ENCODE results near the gene CYP4F11. TPM values are rescaled to one million over a fixed set of nuclear protein-coding genes. Genes with fewer than 3 reads are reported as not detected.

The CYP4F11 gene
- total and polyA plus RNA-seq, 2 of the 13 experiments (the other 11 are each of a cell fraction or from before 2014, with no cell fraction given) = 7.8 to 8.4 TPM

DNA sequence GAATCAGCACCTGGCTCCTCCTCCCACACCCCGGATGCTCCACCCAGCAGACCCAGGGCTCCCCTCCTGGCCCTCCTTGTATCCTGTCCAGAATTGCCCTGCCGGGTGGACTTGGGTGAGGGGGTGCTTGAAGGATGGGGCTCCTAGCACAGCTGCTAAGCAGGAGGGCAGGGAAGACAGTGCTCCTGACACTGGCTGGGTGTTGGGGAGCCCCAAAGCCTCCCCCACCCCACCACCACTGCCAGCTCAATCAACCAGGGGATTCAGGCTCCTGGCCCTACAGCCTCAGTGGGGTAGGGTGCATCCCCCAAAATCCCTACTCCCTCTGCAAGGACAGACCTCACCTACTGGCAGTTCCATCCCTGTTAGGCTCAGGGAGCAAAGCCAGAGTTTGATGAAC, 2.6 kb upstream of the CYP4F11 start:
- FAIRE-seq = no peak
- in situ Hi-C loops (cut with HindIII; ENCODE audit: extremely low pct_ligation_motif_present, low pct_unique_long_range_greater_than_20kb) (no loop called here), intact Hi-C loops (cut with micrococcal nuclease; ENCODE audit: unreplicated experiment) (no loop called here)
- Histone ChIP-seq H3K27ac (ENCODE audit: extremely low read length, insufficient read depth, low read length) (no peak overlapping the region), H3K9ac (ENCODE audit: insufficient read depth, low read depth, low read length) (no peak overlapping the region), H3K4me2 (ENCODE audit: low read depth, low read length) (no peak overlapping the region), H3K36me3 (replicated peaks in 1 of 2; ENCODE audit: control insufficient read depth in 1 of 2, insufficient read depth in 2 of 2, low read length in 2 of 2) (no peaks in the 10 kb centered on the region), H3K4me3 (replicated peaks in 1 of 3; ENCODE audit: insufficient read depth in 1 of 3, low read depth in 2 of 3, low read length in 3 of 3) (no peak overlapping the region), H3K79me2 (ENCODE audit: insufficient read depth, low read length) (no peaks in the 10 kb centered on the region), H4K20me1 (ENCODE audit: insufficient read depth, low read length) (no peaks in the 10 kb centered on the region), H3K4me1 (ENCODE audit: insufficient read depth, low read length) (peaks cover 12% of the 10 kb centered on the region), H2AFZ (ENCODE audit: low read length) (no peak overlapping the region), H3K9me3 (ENCODE audit: low read length) (no peaks in the 10 kb centered on the region), H3K27me3 (ENCODE audit: control insufficient read depth in 1 of 2, insufficient read depth in 2 of 2, low read length in 2 of 2) (no peaks in the 10 kb centered on the region)
- no TSS peak for BruUV-seq (replicated peaks)
- POLR2A ChIA-PET = no interaction called here
- CTCF ChIA-PET (ENCODE audit: low intra/inter-chr PET ratio, low total read pairs) = no interaction called here
- no peak for DNase-seq (ENCODE audit: low spot score)
- ATAC-seq = no peak
- 74% methylated on average over 2 of the region's 2 CpGs for WGBS (ENCODE audit: low lambda C conversion rate)
- no peak for TF ChIP-seq NAIF1 (CRISPR knock-in tag; IDR thresholded peaks at IDR 0.05; ENCODE audit: borderline replicate concordance)
- no peak for TF ChIP-seq ZNF883 (CRISPR knock-in tag; IDR thresholded peaks at IDR 0.05; ENCODE audit: not compliant biosample characterization)
- TF ChIP-seq SMC3 (IDR thresholded peaks at IDR 0.05; ENCODE audit: low read length) = no peak
- no peak for TF ChIP-seq NFATC3 (CRISPR knock-in tag; IDR thresholded peaks at IDR 0.05)
- no peak for TF ChIP-seq HNF4G (IDR thresholded peaks at IDR 0.05; ENCODE audit: borderline replicate concordance, low read depth, low read length)
- TF ChIP-seq HNF4G (CRISPR knock-in tag; IDR thresholded peaks at IDR 0.05; ENCODE audit: borderline replicate concordance, low read depth) = no peak
- TF ChIP-seq, protein P1, sequence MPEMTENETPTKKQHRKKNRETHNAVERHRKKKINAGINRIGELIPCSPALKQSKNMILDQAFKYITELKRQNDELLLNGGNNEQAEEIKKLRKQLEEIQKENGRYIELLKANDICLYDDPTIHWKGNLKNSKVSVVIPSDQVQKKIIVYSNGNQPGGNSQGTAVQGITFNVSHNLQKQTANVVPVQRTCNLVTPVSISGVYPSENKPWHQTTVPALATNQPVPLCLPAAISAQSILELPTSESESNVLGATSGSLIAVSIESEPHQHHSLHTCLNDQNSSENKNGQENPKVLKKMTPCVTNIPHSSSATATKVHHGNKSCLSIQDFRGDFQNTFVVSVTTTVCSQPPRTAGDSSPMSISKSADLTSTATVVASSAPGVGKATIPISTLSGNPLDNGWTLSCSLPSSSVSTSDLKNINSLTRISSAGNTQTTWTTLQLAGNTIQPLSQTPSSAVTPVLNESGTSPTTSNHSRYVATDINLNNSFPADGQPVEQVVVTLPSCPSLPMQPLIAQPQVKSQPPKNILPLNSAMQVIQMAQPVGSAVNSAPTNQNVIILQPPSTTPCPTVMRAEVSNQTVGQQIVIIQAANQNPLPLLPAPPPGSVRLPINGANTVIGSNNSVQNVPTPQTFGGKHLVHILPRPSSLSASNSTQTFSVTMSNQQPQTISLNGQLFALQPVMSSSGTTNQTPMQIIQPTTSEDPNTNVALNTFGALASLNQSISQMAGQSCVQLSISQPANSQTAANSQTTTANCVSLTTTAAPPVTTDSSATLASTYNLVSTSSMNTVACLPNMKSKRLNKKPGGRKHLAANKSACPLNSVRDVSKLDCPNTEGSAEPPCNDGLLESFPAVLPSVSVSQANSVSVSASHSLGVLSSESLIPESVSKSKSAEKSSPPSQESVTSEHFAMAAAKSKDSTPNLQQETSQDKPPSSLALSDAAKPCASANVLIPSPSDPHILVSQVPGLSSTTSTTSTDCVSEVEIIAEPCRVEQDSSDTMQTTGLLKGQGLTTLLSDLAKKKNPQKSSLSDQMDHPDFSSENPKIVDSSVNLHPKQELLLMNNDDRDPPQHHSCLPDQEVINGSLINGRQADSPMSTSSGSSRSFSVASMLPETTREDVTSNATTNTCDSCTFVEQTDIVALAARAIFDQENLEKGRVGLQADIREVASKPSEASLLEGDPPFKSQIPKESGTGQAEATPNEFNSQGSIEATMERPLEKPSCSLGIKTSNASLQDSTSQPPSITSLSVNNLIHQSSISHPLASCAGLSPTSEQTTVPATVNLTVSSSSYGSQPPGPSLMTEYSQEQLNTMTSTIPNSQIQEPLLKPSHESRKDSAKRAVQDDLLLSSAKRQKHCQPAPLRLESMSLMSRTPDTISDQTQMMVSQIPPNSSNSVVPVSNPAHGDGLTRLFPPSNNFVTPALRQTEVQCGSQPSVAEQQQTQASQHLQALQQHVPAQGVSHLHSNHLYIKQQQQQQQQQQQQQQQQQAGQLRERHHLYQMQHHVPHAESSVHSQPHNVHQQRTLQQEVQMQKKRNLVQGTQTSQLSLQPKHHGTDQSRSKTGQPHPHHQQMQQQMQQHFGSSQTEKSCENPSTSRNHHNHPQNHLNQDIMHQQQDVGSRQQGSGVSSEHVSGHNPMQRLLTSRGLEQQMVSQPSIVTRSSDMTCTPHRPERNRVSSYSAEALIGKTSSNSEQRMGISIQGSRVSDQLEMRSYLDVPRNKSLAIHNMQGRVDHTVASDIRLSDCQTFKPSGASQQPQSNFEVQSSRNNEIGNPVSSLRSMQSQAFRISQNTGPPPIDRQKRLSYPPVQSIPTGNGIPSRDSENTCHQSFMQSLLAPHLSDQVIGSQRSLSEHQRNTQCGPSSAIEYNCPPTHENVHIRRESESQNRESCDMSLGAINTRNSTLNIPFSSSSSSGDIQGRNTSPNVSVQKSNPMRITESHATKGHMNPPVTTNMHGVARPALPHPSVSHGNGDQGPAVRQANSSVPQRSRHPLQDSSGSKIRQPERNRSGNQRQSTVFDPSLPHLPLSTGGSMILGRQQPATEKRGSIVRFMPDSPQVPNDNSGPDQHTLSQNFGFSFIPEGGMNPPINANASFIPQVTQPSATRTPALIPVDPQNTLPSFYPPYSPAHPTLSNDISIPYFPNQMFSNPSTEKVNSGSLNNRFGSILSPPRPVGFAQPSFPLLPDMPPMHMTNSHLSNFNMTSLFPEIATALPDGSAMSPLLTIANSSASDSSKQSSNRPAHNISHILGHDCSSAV (CRISPR knock-in tag; IDR thresholded peaks at IDR 0.05; ENCODE audit: borderline replicate concordance) = no peak
- TF ChIP-seq EEA1 (CRISPR knock-in tag; IDR thresholded peaks at IDR 0.05; ENCODE audit: borderline replicate concordance) = no peak
- no peak for TF ChIP-seq RBFOX2 (IDR thresholded peaks at IDR 0.05; ENCODE audit: low read depth, low read length)
- TF ChIP-seq ZNF451 (CRISPR knock-in tag; IDR thresholded peaks at IDR 0.05) = no peak
- TF ChIP-seq, protein P2, sequence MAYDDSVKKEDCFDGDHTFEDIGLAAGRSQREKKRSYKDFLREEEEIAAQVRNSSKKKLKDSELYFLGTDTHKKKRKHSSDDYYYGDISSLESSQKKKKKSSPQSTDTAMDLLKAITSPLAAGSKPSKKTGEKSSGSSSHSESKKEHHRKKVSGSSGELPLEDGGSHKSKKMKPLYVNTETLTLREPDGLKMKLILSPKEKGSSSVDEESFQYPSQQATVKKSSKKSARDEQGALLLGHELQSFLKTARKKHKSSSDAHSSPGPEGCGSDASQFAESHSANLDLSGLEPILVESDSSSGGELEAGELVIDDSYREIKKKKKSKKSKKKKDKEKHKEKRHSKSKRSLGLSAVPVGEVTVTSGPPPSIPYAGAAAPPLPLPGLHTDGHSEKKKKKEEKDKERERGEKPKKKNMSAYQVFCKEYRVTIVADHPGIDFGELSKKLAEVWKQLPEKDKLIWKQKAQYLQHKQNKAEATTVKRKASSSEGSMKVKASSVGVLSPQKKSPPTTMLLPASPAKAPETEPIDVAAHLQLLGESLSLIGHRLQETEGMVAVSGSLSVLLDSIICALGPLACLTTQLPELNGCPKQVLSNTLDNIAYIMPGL (CRISPR knock-in tag; IDR thresholded peaks at IDR 0.05; ENCODE audit: borderline replicate concordance in 1 of 2, low read depth in 1 of 2) = no peak
- TF ChIP-seq SNRNP70 (IDR thresholded peaks at IDR 0.05; ENCODE audit: low read depth, low read length) = no peak
- no peak for TF ChIP-seq ZNF160 (CRISPR knock-in tag; IDR thresholded peaks at IDR 0.05)
- TF ChIP-seq, protein P3, sequence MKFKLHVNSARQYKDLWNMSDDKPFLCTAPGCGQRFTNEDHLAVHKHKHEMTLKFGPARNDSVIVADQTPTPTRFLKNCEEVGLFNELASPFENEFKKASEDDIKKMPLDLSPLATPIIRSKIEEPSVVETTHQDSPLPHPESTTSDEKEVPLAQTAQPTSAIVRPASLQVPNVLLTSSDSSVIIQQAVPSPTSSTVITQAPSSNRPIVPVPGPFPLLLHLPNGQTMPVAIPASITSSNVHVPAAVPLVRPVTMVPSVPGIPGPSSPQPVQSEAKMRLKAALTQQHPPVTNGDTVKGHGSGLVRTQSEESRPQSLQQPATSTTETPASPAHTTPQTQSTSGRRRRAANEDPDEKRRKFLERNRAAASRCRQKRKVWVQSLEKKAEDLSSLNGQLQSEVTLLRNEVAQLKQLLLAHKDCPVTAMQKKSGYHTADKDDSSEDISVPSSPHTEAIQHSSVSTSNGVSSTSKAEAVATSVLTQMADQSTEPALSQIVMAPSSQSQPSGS (CRISPR knock-in tag; IDR thresholded peaks at IDR 0.05) = no peak

Measured in HepG2 (cell line).